Stimulated activated CD4-positive, alpha-beta T cell treated with anti-CD3 and anti-CD28 coated beads, Interleukin-4, amount 100 ng/mL, for 48 hours (primary cell): ENCODE data around the gene VSTM4.

Experiments used
- DNase-seq, 2 donors: peaks; one replicate each; pipeline ENCODE4 v3.0.0-alpha.2; 2020; ENCODE audit warnings: low read depth in 2 of 2

VSTM4 gene

DNA sequence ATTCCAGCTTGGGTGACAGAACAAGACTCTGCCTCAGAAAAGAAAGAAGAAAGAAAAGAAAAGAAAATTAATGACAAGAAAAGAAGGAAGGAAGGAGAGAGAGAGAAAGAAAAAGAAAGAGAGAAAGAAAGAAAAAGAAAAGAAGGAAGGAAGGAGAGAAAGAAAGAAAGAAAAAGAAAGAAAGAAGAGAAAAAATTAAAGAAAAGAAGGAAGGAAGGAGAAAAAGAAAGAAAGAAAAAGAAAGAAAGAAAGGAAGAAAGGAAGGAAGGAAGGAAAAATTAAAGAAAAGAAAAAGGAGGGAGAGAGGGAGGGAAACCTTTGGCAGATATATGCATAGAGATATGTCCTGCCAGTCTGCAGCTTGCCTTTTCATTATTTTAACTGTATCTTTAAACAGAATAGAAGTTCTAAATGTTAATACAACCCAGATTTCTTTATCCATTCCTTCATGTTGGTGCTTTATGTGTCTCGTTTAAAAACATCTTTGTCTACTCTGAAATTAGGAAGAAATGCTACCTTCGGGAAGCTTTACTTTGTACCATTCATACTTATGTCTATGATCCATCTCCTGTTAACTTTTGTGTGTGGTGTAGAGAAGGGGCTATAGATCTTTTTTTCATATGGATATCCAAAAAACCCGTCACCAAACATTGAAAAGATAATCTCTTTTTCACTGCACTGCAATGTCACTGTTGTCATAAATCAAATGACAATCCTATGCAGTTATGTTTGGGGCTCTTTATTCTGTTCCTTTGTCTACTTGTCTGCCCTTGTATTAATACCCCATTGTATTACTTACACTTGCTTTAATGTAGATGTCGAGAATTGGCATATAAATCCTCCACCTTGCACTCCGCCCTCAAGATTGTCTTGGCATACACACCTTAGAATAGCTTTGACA, 70.8 kb downstream of the VSTM4 start:
- no peak for DNase-seq

DNA sequence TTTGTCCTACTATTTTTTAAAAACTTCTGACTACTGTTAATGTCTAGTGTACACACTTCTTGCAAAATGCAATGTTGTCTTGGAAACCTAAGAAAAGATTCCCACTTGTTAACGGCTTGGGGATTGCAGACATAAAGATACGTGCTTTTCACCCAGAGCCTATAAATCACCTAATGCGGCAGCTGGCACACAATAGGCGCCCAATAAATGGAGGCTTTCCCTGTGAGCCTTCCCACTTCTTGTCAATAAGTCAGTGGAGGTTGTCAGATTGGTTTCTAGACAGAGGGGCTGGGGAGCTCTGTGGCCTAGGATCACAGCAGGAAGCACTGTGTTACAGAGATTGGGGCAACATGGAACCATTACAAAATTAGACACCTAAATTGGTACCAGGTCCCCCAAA, 74.7 kb downstream of the VSTM4 start:
- DNase-seq = no peak

DNA sequence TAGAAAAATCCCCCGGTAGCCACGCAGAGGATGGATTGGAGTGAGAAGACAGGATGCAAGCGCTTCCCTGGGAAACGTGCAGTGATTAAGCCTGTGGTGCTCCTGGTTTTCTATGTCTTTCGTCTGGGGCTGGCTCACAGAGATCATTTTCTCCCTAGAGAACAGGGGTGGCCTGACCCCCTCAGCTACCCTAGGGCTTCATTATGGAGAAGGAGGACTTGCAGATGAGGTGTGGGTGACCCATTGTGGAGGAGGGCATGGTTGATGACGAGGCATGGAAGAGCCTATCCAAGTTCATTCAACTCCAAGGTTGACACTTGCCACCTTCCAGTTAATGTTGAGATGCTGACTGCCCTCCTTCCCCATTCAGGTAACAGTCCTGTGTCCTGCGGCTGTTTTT, 75.9 kb downstream of the VSTM4 start:
- no peak for DNase-seq

DNA sequence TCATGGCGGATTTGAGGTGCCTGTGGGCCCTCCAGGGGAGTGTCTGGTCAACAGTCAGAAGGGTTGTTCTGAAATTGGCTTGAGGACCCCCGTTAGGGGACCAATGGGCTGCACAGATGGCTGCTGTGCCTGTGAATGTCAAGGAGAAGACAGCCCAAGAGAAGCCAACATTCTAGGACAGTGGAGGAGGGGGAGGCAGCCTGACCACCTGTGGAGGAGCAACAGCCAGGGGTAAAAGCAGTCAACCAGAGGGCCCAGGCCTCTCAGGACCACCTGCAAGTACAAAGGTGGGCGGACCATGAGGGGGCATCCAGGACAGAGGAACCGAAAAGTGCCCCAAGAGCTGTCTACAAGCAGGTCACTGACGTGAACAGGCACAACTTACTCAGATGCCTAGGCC, 76.6 kb downstream of the VSTM4 start:
- no peak for DNase-seq

DNA sequence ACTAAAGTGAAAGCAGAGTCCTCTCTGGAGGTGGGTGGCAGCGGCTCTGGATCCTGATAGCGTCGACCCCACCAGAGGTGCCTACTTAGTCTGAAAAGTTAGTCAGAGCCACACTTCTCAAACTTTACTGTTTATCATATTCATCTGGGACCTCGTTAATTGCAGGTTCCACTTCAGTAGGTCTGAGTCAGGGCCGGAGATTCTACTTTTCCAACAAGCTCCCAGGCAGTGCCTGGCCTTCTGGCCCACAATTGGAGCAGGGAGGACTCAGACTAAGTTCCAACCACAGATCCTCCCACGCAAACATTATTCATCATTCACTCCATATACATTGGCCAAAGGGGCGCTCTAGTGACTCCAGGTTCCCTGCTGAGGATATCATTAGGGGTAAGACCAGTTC, 78.1 kb downstream of the VSTM4 start:
- DNase-seq = no peak

DNA sequence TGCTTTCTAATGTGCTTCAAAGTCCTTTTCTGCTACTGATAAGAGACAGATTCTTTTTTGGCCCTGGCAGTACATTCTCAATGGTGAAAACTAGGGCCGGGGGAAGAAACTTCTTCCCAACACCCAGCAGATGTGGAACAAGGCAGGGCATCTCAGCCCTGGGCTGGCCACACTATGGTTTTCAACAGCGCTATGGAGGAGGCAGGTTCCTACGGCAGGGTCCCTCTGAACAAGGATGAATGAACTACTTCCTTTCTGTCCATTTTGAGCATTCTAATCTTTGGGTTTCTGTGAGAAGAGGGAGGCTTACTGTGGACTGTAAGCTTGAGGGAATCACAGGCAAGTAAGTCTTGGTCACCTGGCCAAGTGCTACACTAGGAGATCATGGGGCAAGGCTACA, 78.7 kb downstream of the VSTM4 start:
- DNase-seq = no peak

DNA sequence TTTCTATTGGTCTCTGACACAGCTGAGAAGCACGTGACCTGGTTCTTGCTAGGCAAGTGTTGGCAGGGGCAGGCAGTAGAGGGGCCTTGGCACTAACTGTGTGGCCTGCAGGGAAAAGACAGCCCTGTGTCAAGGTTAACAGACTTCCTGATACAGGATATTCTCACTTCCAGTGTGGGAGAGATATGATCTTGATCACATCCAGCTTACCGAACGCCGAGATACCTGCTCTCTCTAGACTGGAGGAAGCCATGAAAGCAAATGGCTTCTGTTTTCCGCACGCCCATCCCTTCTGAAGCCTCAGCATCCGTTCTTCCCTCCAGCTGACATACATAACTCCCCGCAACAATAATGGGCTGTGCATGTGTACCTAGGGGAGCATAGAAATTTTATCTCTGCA, 79.4 kb downstream of the VSTM4 start:
- no peak for DNase-seq

DNA sequence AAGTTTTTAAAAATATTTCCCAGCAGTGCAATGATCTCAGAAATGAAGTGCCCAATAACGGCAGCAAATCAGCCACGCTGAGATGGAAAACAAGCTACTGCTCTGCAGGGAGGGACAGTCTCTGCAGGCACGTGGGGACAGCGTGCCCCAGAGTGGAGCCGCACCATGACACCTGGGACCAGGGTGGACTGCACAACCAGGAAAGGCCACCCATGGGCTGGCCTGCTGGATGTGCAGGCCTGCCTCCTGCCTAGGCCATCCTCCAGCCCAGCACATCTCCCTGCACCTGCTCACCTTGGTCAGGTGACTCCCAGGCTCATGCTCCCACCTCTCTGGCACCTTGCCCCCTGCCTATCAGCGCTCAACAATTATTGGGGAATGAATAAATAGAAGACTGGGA, 80.4 kb downstream of the VSTM4 start:
- DNase-seq = no peak

DNA sequence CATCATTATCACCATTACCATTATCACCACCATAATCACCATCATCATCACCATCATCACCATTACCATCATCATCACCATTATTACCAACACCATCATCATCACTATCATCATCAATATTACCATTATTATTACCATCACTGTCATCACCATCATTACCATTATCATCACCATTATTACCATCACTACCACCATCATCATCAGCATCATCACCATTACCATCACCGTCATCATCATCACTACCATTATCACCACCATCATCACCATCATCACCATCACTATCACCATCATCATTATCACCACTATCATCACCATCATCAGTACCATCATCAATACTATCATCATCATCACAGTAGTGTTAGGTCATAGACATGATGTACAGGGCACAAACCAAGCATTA, 81.4 kb downstream of the VSTM4 start:
- no peak for DNase-seq

DNA sequence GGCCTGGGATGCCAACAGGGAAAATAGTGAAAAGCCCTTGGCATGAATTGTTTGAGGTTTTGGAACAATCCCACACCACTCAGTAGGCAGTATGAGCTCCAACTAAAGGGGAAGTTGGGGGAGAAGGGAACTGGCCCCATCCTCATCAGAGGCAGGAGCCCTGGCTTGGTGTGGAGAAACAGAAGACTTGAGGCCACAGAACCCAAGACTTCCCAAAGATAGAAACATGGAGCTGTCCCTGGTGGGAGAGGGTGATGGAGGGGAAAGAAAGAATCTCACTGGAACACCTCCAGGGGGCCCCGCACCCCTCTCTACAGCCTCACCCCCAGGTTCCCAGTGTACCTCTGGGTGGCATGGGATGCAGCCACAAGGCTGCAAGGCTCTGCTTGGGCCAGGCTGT, 85.7 kb downstream of the VSTM4 start:
- DNase-seq = no peak

DNA sequence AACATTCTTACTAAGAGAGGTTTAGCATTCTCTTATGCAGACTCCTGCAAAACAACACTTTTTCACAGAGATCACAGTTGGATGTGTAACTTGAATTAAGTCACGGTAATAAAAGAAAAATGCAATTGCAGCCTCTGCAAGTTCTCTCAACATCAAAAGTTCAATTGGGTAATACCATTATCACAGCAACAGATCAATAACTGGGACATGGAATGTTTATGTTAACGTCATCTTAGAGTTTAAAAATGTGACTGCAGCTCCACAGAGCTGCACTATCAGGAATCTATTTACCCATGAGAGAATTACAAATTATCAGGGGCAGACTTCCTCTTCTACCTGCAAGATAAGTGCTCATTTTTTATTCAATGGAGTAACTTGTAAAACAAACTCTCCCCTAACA, 86.7 kb downstream of the VSTM4 start:
- DNase-seq = no peak

DNA sequence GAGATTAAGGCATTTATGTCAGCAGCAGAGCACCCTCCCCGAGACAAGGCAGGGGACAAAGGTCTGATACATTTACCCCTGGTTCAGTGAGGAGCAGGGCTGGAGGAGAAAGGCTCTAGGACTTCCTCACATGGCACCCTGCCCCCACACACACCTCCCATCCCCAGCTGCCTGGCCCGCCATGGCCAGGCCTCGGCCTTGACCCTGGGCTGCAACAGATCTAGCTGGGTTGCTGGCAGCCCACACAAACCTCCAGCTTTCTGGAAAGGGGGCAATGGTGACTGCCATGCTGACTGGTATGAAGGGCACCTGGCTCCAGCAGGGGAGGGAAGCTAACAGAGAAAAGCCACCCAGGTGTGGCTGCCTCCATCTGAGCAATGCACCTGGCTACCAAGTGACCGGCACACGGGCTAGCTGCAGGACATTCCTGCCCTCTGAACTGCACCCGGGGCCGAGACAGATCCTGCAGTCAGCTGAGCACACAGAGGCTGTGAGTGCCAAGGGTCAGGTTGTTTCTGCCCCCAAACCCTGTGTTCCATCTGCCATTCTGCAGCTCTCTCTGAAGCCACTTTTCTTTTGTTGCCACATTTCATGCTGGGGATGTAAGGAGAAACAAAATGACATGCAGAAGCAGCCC, 89.9 kb downstream of the VSTM4 start:
- DNase-seq = no peak

DNA sequence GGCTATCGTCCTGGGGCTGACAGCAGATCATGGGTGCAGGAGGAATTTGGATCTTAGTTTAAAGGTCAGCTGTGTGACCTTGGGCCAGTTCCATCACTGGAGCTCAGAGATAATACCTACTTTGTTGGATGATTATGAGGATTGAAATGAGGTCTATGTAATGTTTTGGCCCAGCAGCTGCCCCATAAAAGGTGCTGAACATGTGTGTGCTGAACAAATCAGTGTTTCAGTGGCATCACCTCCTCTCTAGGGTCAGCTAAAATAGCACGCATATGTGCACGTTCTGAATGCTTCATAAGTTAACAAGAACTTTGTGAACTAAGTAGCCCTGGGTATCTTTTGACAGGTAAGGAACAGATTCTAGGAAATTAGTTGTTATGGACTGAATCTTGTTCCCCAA, 90.8 kb downstream of the VSTM4 start:
- no peak for DNase-seq

DNA sequence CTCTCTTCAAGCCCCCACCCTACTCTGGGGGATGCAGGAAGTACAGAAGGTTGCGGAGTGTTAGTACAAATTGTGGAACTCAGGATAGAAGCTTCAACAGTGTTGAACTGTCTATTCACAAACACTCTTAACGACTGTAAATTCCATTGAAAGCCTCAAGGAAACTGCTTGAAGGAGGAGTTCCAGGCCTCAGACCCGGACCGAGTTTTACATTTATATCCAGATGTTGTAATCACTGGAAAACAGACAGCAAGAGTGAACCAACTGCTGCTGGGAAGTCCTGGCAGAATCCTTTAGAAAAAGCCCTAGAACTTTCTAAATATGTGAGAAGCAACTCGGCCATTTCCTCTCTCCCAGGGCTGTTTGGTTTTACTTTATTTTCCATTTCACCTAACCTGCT, 91.6 kb downstream of the VSTM4 start:
- no peak for DNase-seq

DNA sequence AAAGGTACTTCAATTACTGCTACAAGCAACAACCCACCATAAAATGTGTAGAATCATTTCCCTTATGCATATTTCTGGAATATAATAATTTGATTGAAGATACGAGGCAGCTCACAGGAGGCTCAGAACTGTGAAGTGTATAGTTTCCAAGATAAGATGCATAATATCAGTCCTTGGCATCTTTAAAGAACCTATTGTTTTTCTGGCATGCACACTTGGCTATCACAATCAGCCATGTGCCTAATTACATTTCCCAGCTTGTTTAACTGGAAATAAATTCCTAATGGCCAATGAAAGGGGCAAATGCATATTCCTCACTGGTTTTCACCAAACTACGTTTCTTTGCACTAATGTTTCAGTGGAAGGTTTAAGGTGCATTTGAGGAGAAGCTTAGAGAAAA, 92.3 kb downstream of the VSTM4 start:
- DNase-seq = no peak

DNA sequence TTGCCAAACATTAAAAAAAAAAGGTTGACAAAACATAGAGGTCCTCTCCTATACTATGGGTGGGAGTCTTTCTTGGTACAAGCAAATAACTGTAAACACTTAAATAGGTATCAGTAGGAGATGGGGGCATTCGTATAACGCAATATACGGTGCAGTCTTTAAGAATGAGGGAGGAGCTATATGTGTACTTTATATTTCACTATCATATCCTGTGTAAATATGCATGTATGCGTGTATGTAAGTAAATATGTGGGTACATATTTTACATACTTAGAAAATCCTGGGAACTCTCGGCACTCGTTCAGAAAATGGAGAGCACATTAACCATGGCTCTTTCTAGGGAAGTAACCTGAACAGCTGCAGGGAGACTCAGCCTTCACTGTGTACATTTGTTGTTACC, 93.6 kb downstream of the VSTM4 start:
- no peak for DNase-seq

DNA sequence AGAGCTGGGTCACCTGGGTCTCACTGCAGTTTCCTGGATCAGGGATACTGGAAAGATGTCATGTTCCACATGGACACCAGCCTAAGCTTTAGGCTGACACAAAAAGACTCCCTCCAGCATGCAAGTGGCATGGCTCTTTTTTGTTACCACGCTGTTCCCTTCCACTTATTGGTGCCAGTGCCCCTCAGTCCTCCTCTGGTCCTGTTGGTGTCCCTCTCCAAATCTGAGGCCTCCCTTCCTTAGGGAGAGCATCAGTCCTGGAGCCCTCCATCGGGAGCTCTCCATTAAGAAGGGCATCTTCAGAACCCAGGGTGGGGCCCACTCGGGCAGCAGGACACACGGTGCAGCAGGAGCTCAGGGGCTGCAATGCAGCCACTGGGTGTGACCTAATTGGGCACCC, 99.6 kb downstream of the VSTM4 start:
- no peak for DNase-seq

DNA sequence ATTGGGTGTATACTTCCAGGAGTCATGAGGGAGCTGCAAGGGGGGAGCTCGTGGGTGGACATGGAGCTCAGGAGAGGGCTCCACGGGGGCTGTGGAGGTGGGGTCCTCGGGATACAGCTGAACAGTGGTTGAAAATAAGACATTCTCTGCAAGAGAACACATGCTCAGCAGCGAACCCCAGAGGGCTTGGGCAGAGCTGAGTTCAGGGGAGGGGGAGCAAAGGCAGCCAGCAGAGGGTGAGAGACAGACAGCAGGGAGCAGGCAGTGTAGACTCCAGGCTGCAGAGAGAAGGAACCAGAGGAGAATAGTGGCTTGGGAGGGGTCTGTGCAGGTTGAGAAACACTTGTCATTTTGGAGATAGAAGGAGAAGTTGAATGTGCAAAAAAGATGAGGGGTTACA, 102.7 kb downstream of the VSTM4 start:
- DNase-seq = no peak

DNA sequence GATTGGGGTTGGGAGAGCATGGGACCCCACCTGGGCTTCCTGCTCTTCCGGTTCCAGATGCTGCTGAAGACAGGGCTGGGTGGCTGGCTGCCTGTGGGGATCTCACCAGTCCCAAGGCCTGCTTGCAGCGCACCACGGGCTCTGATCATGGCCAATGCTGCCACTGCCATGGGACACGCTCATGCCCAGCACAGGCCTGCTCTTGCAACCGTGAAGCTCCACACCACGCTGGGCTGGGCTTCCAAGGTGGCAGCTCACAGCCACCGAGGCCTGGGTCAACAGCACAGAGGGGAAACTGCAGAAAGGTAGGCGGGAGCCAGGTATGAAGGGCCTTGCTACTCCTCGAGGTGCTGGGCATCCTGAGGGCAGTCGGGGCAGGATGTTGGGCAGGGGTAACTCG, 103.6 kb downstream of the VSTM4 start:
- no peak for DNase-seq

DNA sequence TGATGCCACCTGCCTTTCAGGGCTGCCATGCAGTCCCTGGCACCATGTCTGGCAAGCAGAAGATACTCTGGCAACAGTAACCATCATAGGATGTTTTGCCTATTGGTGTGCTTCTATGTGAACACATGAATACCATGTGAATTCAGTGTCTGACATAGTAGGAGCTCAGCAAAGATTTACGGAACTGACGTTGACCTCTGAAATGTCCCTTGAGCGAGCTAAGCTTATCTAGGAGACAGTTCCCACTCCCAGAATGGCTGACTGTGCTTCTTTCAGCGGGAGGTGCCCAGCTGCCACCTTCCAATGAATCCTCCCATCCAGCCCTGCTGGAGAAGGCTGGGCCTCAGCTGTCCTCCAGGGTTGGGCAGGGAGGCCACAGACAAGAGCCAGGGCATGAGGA, 104.5 kb downstream of the VSTM4 start:
- DNase-seq = no peak

DNA sequence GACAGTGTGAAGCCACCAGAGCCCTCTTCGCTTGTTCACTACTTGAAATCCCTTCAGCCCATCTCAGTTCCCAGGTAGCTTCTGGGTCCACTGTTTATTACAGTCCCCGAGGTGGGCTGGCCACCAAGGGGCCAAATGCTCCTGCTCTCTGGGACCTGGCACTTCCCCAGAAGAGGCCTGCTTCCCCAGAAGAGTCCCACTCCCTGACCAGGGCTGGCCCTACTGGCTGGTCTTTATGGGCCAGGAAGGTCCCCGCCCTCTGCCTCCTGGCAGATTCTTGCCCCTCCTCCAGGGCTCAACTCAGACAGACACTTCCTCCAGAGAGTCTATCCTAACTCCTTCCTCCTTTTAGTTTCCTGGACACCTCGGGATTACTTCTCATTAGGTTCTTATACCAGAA, 105.0 kb downstream of the VSTM4 start:
- no peak for DNase-seq

DNA sequence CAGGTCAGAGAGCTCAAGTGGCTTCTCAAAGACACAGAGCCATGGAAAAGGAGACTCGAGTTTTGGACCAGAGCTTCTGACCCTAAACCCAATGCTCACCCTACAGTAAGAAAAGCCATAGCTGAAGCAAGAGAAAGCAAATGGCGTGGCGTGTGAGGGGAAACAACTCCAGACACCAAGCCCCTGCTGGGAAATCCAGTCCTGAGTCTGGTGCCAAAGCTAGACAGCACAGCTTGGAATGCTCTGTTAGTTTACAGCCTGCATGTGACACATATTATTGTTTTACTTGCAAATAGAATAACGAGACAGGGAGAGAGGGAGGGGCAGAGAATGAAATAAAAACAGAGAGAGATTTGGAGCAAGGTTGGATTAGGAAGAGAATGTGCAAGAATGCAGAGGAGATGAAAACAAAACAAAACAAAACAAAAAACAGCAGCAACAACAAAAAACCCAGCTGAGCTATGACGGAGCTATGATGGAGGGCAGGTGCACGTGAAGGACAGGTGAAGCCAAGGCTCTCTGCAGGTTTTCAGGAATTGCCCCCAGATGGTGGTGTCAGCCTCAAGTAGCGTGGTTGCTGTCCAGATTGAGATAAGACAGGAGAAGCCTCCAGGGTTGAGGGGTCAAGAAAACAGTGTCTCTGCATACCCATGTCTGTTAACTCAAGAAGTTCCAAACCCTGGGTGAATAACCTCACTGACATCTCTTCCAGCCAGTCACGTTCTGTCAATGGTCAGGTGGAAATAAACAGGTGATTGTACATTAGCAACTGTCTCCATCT, 105.9 kb downstream of the VSTM4 start:
- DNase-seq = no peak
